ENCODE data around the gene UGT2B7. TPM values are rescaled to one million over a fixed set of nuclear protein-coding genes. Genes with fewer than 3 reads are reported as not detected.
"Not testable (repeated sequence)": the region's sequence is repeated elsewhere in the genome, so short reads cannot be mapped to it uniquely, and the experiment has no call there.

Gene UGT2B7
- total RNA-seq = 0.31 TPM
- 1 to 10 TPM in 1 of 8 donors, under 1 TPM in 7; 0.12 to 2.6 (median 0.31) TPM for polyA plus RNA-seq (ENCODE audit: insufficient read depth in 1 of 8, insufficient read length in 8 of 8, low replicate concordance in 1 of 8)
- long read RNA-seq, donor 1 = 0 reads
- long read RNA-seq, donor 2 = 0 reads
- long read RNA-seq, donor 3 = 0 reads
- long read RNA-seq, donor 4 = 0 reads
- long read RNA-seq, donor 5 = 0 reads
- long read RNA-seq, donor 6 = 0 reads
- long read RNA-seq, donor 7 = 0 reads
- long read RNA-seq, donor 8 = 0 reads
- long read RNA-seq, donor 9 = 0 reads
- long read RNA-seq, donor 10 = 0 reads
- long read RNA-seq, donor 11 = 0 reads

DNA sequence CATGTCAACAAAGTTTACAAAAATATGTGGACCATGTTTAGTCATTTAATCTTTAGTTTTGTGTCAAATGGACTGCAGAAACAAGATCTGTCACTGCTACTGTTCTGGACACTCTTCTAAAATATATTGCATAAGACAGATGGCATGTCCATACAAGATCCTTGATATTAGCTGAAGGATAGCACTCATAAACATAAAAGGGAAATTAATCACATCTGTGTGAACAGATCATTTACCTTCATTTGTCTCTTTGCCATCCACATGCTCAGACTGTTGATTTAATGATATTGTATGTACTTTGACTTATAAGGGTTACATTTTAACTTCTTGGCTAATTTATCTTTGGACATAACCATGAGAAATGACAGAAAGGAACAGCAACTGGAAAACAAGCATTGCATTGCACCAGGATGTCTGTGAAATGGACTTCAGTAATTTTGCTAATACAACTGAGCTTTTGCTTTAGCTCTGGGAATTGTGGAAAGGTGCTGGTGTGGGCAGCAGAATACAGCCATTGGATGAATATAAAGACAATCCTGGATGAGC is at the start of gene UGT2B7:
Gene UGT2B7, plus strand, starts transcription at position 364 of the 546 bp plus-strand sequence. Its CDS starts 47 bp downstream, at position 411.
- H3K27me3 ChIP-seq (ENCODE audit: control insufficient read depth, insufficient read depth, low read length) = no peaks in the 10 kb centered on the region
- no peaks in the 10 kb centered on the region for H3K4me1 ChIP-seq (ENCODE audit: control insufficient read depth, insufficient read depth, low read length)
- no peak for DNase-seq
- H3K9me3 ChIP-seq (replicated peaks; ENCODE audit: control insufficient read depth, low read depth, low read length) = peaks cover 2% of the 10 kb centered on the region
- no peaks in the 10 kb centered on the region for H3K36me3 ChIP-seq (ENCODE audit: control insufficient read depth, insufficient read depth, low read length)
- H3K4me3 ChIP-seq (ENCODE audit: low read length) = no peak within 1 kb of the TSS
- H3K27ac ChIP-seq (ENCODE audit: low read length) = no peak within 1 kb of the TSS

DNA sequence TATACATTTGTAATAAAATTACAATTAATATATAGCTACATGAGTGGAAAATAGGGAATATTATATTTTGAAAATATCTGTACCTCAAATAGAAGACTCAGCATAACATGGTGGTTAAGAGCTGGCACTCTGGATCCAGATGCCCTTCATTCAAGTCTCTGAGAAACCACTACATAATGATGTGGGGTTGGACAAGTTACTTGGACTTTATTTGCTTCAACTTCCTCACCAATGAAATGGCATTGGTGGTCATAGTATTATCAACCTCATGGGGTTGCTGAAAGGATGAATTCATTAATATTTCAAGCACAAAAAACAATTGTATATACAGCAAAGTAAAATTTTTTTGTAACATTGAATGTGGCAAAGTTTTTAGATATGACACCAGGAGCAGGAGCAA is 46.4 kb upstream of the UGT2B7 start:
- Histone ChIP-seq H3K4me3 (ENCODE audit: low read length) (no peak overlapping the region), H3K4me1 (ENCODE audit: control insufficient read depth, insufficient read depth, low read length) (peaks cover 5% of the 10 kb centered on the region), H3K36me3 (ENCODE audit: control insufficient read depth, insufficient read depth, low read length) (no peaks in the 10 kb centered on the region), H3K9me3 (replicated peaks; ENCODE audit: control insufficient read depth, low read depth, low read length) (no peaks in the 10 kb centered on the region), H3K27ac (ENCODE audit: low read length) (no peak overlapping the region), H3K27me3 (ENCODE audit: control insufficient read depth, insufficient read depth, low read length) (no peaks in the 10 kb centered on the region)
- DNase-seq = no peak

DNA sequence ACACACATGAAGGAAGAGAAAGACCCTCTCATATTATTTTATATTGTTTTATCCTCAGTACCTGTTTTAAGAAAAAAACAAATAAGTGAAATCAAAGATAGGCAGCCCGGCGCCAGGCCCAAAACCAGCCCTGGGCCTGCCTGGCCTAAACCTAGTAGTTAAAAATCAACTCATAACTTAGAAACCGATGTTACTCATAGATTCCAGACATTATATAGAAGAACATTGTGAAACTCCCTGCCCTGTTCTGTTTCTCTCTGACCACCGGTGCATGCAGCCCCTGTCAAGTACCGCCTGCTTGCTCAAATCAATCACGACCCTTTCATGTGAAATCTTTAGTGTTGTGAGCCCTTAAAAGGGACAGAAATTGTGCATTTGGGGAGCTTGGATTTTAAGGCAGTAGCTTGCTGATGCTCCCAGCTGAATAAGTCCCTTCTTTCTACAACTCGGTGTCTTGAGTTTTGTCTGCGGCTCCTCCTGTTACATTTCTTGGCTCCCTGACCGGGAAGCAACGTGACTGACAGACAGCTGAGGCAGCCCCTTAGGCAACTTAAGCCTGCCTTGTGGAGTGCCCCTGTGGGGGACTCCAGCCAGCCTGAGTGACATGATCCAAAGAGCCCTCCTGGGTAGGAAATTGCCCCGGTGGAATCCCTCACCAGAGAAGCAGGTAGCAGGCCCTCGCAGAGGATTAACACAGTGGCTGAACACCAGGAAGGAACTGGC is 45.3 kb upstream of the UGT2B7 start:
- DNase-seq = peak; percentile 41
- H3K4me1 ChIP-seq (ENCODE audit: control insufficient read depth, insufficient read depth, low read length); H3K27me3 ChIP-seq (ENCODE audit: control insufficient read depth, insufficient read depth, low read length); H3K36me3 ChIP-seq (ENCODE audit: control insufficient read depth, insufficient read depth, low read length); H3K27ac ChIP-seq (ENCODE audit: low read length); H3K4me3 ChIP-seq (ENCODE audit: low read length); H3K9me3 ChIP-seq (replicated peaks; ENCODE audit: control insufficient read depth, low read depth, low read length): not testable (repeated sequence)
- WGBS (ENCODE audit: insufficient coverage) = 46% methylated on average over 3 of the region's 12 CpGs

DNA sequence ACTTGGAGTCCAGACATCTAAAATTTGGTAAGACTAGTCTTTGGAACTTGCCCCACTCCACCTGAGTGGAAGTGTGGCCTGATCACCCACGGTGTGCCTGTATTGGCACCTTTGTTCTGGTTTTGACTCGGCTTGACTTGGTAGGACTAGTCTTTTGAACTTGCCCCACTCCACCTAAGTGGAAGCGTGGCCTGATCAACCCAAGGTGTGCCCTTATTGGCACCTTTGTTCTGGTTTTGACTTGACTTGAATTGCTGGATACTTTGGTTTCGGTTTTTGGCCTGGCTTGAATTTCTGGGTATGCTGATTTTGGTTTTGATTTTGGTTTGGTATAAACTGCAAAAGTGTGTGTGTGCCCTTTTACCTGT is 44.7 kb upstream of the UGT2B7 start:
- Histone ChIP-seq H3K36me3 (ENCODE audit: control insufficient read depth, insufficient read depth, low read length) (no peaks in the 10 kb centered on the region), H3K27ac (ENCODE audit: low read length) (no peak overlapping the region), H3K27me3 (ENCODE audit: control insufficient read depth, insufficient read depth, low read length) (no peaks in the 10 kb centered on the region), H3K4me3 (ENCODE audit: low read length) (no peak overlapping the region), H3K9me3 (replicated peaks; ENCODE audit: control insufficient read depth, low read depth, low read length) (no peaks in the 10 kb centered on the region), H3K4me1 (ENCODE audit: control insufficient read depth, insufficient read depth, low read length) (peaks cover 5% of the 10 kb centered on the region)
- no peak for DNase-seq
- WGBS (ENCODE audit: insufficient coverage) = 84% methylated on average over 3 of the region's 4 CpGs

DNA sequence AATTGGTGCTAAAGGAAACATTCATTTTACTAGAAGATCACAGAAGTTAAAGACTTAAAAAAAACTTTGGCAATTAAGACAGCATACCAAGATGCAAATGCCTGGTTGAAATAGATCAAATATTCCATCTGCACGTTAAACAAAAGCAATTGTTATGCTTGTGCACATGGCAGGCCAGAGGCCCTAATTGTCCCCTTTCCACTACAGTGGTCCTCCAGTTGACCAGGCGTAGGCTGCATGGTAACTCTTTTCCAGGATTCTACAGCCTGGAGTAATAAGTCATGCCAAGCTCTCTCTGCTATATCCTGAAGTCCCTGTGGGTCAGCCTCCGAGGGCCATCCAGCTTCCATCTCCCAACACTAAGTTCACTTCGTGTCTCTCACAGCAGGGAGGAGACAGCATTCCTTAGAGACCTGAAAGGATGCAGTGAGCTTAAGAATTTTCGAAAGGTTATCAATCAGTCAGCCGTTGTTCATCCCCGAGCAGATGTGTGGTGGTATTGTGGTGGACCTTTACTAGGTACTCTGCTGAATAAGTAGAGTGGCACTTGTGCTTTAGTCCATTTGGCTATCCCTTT is 42.9 kb upstream of the UGT2B7 start:
- DNase-seq; H3K36me3 ChIP-seq (ENCODE audit: control insufficient read depth, insufficient read depth, low read length); H3K9me3 ChIP-seq (replicated peaks; ENCODE audit: control insufficient read depth, low read depth, low read length); H3K27ac ChIP-seq (ENCODE audit: low read length); H3K4me3 ChIP-seq (ENCODE audit: low read length); H3K4me1 ChIP-seq (ENCODE audit: control insufficient read depth, insufficient read depth, low read length); H3K27me3 ChIP-seq (ENCODE audit: control insufficient read depth, insufficient read depth, low read length): not testable (repeated sequence)
- 73% methylated on average over 4 of the region's 7 CpGs for whole genome bisulfite sequencing (ENCODE audit: insufficient coverage)

DNA sequence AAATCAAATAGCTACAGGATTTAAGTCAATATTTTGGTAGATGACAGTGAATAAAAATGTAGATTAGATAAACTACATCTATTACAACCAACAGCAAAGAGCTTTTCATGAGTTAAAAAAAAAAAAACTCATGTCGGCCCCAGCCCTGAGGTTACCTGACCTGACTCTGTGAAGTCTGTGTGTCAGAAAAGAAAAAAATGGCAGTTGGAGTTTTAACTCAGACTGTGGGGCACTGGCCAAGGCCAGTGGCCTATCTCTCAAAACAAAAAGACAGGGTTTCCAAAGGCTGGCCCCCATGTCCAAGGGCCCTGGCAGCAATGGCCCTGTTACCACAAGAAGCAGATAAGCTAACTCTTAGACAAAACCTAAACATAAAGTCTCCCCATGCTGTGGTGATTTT is 42.2 kb upstream of the UGT2B7 start:
- not testable (repeated sequence) for H3K27ac ChIP-seq (ENCODE audit: low read length); H3K4me1 ChIP-seq (ENCODE audit: control insufficient read depth, insufficient read depth, low read length); H3K27me3 ChIP-seq (ENCODE audit: control insufficient read depth, insufficient read depth, low read length); DNase-seq; H3K9me3 ChIP-seq (replicated peaks; ENCODE audit: control insufficient read depth, low read depth, low read length); H3K36me3 ChIP-seq (ENCODE audit: control insufficient read depth, insufficient read depth, low read length); H3K4me3 ChIP-seq (ENCODE audit: low read length)
- no CpG with 5 or more reads among the region's 1 CpG for WGBS (ENCODE audit: insufficient coverage)

DNA sequence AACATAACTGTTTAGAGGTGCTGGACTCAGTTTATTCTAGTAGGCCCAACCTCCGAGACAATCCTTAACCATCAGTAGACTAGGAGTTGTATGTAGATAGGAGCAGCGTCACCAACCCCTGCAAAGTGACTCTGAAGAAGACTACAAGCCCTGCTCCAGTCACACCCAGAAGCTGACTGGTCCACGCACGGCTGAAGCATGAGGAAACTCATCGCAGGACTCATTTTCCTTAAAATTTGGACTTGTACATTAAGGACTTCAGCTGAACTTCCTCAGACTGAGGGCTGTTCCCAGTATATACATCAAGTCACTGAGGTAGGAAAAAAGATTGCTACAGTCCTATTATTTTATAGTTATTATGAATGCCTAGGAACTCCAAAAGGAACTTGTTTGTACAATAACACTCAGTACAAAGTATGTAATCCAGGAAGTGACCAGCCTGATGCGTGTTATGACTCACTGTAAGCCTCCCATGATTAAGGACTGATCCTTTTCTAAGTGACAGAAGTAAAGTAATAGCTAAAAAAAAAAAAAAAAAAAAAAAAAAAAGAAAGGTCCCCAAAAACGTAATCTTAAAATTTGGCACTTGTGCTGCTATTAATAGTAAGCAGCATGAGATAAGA is 41.6 kb upstream of the UGT2B7 start:
- no CpG with 5 or more reads among the region's 7 CpGs for WGBS (ENCODE audit: insufficient coverage)
- Histone ChIP-seq H3K4me1 (ENCODE audit: control insufficient read depth, insufficient read depth, low read length) (peaks cover 9% of the 10 kb centered on the region), H3K4me3 (ENCODE audit: low read length) (no peak overlapping the region), H3K36me3 (ENCODE audit: control insufficient read depth, insufficient read depth, low read length) (no peaks in the 10 kb centered on the region), H3K27me3 (ENCODE audit: control insufficient read depth, insufficient read depth, low read length) (no peaks in the 10 kb centered on the region), H3K27ac (ENCODE audit: low read length) (no peak overlapping the region), H3K9me3 (replicated peaks; ENCODE audit: control insufficient read depth, low read depth, low read length) (no peaks in the 10 kb centered on the region)
- no peak for DNase-seq

DNA sequence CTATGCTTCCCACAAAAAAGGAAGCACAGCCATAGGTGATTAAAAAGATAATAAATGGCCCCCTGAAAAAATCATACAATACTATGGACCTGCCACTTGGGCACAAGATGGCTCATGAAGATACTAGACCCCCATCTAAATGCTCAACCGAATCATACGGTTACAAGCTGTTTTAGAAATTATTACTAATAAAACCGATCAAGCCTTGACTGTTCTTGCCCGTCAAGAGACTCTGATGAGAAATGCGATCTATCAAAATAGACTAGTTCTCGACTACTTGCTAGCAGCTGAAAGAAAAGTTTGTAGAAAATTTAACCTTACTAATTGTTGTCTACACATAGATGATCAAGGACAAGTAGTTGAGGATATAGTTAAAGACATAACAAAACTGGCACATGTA is 40.1 kb upstream of the UGT2B7 start:
- no peak for DNase-seq
- no peaks in the 10 kb centered on the region for H3K9me3 ChIP-seq (replicated peaks; ENCODE audit: control insufficient read depth, low read depth, low read length)
- peaks cover 8% of the 10 kb centered on the region for H3K4me1 ChIP-seq (ENCODE audit: control insufficient read depth, insufficient read depth, low read length)
- H3K27ac ChIP-seq (ENCODE audit: low read length) = no peak overlapping the region
- no peaks in the 10 kb centered on the region for H3K27me3 ChIP-seq (ENCODE audit: control insufficient read depth, insufficient read depth, low read length)
- H3K4me3 ChIP-seq (ENCODE audit: low read length) = no peak overlapping the region
- WGBS (ENCODE audit: insufficient coverage) = 100% methylated on average over 2 of the region's 6 CpGs
- H3K36me3 ChIP-seq (ENCODE audit: control insufficient read depth, insufficient read depth, low read length) = no peaks in the 10 kb centered on the region

DNA sequence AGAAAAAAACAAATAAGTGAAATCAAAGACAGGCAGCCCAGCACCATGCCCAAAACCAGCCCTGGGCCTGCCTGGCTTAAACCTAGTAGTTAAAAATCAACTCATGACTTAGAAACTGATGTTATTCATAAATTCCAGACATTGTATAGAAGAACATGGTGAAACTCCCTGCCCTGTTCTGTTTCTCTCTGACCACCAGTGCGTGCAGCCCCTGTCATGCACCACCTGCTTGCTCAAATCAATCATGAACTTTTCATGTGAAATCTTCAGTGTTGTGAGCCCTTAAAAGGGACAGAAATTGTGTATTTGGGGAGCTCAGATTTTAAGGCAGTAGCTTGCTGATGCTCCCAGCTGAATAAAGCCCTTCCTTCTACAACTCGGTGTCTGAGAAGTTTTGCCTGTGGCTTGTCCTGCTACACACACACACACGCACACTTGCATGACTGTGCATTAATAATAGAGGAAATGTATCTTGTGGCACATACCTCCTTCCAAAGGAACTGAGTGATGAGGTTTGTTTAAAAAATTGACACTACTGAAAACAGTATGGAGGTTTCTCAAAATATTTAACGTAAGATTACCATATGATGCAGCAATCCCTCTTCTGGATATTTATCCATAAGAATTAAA is 39.2 kb upstream of the UGT2B7 start:
- WGBS (ENCODE audit: insufficient coverage) = no CpG with 5 or more reads among the region's 4 CpGs

More for the DNA sequence above, 39.2 kb upstream of the UGT2B7 start:
- Histone ChIP-seq H3K27ac (ENCODE audit: low read length) (no peak overlapping the region), H3K27me3 (ENCODE audit: control insufficient read depth, insufficient read depth, low read length) (no peaks in the 10 kb centered on the region), H3K9me3 (replicated peaks; ENCODE audit: control insufficient read depth, low read depth, low read length) (no peaks in the 10 kb centered on the region), H3K4me1 (ENCODE audit: control insufficient read depth, insufficient read depth, low read length) (peaks cover 4% of the 10 kb centered on the region), H3K4me3 (ENCODE audit: low read length) (no peak overlapping the region), H3K36me3 (ENCODE audit: control insufficient read depth, insufficient read depth, low read length) (no peaks in the 10 kb centered on the region)
- no peak for DNase-seq
